ENCODE results near the gene NOC2L. TPM values are rescaled to one million over a fixed set of nuclear protein-coding genes. Genes with fewer than 3 reads are reported as not detected.

The NOC2L gene
- total RNA-seq, 2 donors from 2014 or later, result 83.5 to 97.3 TPM

DNA sequence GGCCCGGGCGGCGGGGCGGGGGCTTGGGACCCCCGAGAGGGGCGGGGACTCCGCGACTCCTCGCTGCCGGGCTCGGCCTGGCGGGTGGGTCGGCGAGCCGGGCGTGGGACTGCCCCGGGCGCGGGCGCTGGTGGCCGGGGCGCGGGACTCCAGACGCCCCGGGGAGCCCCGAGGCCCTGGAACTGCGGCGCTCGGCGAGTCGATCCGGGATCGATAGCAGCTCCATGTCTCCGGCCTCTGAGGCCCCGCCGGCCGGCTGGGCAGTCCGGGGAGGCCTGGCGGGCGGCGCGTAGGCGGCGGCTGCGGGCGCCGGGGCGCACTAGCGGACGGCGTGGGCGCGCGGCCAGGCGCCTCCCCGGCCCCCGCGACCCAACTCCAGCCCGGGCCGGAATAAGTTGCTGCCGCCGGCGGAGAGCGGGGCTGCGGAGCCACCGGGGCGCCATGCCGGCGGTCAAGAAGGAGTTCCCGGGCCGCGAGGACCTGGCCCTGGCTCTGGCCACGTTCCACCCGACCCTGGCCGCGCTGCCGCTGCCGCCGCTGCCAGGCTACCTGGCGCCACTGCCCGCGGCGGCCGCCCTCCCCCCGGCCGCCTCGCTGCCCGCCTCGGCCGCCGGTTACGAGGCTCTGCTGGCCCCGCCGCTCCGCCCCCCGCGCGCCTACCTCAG lies 34.9 kb downstream of the NOC2L start:
- no peak overlapping the region for H3K9ac ChIP-seq (ENCODE audit: extremely low read depth, low read length, poor library complexity, severe bottlenecking)
- Mint-ChIP-seq H3K36me3 (ENCODE audit: low read depth) (peaks cover 29% of the 10 kb centered on the region), H3K4me3 (peak overlapping the region; percentile 71), H3K9me3 (no peaks in the 10 kb centered on the region), H3K4me1 (peaks cover 19% of the 10 kb centered on the region), H3K27ac (no peak overlapping the region), H3K27me3 (ENCODE audit: insufficient read depth) (peaks cover 83% of the 10 kb centered on the region)
- WGBS, 2 experiments (ENCODE audit: insufficient coverage in 1 of 2, insufficient read length in 1 of 2), result 0 to 1% methylated on average over 35 to 98 of the region's 98 CpGs
- no peak for DNase-seq
- H3K27me3 ChIP-seq (ENCODE audit: control insufficient read depth, insufficient read depth, low read length, poor library complexity, severe bottlenecking), result peaks cover 89% of the 10 kb centered on the region
- peaks cover 6% of the 10 kb centered on the region for H3K4me1 ChIP-seq (ENCODE audit: control insufficient read depth, insufficient read depth, low read length)
- H3K27ac ChIP-seq (ENCODE audit: low read depth, low read length), result no peak overlapping the region
- no peaks in the 10 kb centered on the region for H3K9me3 ChIP-seq (ENCODE audit: control insufficient read depth, low read length)
- TF ChIP-seq, protein P1, sequence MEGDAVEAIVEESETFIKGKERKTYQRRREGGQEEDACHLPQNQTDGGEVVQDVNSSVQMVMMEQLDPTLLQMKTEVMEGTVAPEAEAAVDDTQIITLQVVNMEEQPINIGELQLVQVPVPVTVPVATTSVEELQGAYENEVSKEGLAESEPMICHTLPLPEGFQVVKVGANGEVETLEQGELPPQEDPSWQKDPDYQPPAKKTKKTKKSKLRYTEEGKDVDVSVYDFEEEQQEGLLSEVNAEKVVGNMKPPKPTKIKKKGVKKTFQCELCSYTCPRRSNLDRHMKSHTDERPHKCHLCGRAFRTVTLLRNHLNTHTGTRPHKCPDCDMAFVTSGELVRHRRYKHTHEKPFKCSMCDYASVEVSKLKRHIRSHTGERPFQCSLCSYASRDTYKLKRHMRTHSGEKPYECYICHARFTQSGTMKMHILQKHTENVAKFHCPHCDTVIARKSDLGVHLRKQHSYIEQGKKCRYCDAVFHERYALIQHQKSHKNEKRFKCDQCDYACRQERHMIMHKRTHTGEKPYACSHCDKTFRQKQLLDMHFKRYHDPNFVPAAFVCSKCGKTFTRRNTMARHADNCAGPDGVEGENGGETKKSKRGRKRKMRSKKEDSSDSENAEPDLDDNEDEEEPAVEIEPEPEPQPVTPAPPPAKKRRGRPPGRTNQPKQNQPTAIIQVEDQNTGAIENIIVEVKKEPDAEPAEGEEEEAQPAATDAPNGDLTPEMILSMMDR (conservative IDR thresholded peaks at IDR 0.05), result no peak
- no peaks in the 10 kb centered on the region for H3K36me3 ChIP-seq (ENCODE audit: control insufficient read depth, insufficient read depth, low read length)
- H3K4me3 ChIP-seq (ENCODE audit: low read length), result peak overlapping the region; percentile 66

DNA sequence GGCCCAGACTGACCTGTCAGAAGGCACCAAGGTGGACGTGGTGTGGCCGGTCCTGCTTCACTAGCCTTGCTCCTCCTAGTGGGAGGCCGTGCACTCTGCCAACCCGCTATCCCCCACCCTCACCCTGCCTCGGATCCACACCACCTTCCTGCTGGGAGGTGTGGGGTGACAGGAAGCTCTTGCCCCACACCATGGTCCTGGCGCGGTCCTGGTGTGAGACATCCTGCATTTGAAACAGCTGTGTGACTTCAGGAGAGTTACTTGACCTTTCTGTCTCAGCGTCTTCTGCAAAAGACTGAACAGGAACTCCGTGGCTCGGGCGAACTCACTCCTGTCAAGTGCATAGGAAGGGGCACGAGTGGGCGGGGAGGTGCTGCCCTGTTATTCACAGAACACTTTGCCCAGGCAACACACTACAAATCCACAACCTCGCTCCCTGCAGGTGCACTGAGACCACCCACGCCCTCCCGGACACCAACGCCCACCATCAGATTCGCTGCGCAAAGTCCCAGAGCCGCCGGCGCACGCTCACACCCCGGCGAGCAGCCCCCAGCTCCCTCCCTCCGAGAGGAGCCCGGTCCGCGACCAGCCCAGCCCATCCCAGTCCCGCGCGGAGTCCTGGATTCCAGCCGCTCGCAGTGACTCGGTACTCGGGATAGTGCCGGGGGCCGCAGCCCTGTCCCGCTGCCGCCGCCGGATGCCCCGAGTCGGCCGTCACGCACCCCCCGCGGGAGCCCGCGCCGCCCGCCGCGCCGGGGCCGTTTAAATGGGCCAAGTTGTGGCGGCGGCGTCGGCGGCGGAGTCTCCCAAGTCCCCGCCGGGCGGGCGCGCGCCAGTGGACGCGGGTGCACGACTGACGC lies 35.7 kb downstream of the NOC2L start, which contains the start of gene SAMD11:
Gene SAMD11 (plus strand): TSS at position 793 of the 860 bp plus-strand sequence. CDS start 509 bp downstream, outside the sequence.
- peaks cover 25% of the 10 kb centered on the region for H3K36me3 Mint-ChIP-seq (ENCODE audit: low read depth)
- Histone ChIP-seq H3K27ac (ENCODE audit: low read depth, low read length) (no peak within 1 kb of the TSS), H3K27me3 (ENCODE audit: control insufficient read depth, insufficient read depth, low read length, poor library complexity, severe bottlenecking) (peaks cover 84% of the 10 kb centered on the region), H3K4me3 (ENCODE audit: low read length) (peak within 1 kb of the TSS; percentile 67), H3K9me3 (ENCODE audit: control insufficient read depth, low read length) (no peaks in the 10 kb centered on the region), H3K4me1 (ENCODE audit: control insufficient read depth, insufficient read depth, low read length) (peaks cover 6% of the 10 kb centered on the region), H3K36me3 (ENCODE audit: control insufficient read depth, insufficient read depth, low read length) (no peaks in the 10 kb centered on the region), H3K9ac (ENCODE audit: extremely low read depth, low read length, poor library complexity, severe bottlenecking) (no peak within 1 kb of the TSS)
- peaks cover 82% of the 10 kb centered on the region for H3K27me3 Mint-ChIP-seq (ENCODE audit: insufficient read depth)
- peak within 1 kb of the TSS; percentile 71 for H3K4me3 Mint-ChIP-seq
- peaks cover 21% of the 10 kb centered on the region for H3K4me1 Mint-ChIP-seq
- no peak within 1 kb of the TSS for H3K27ac Mint-ChIP-seq
- TF ChIP-seq, protein P1 (conservative IDR thresholded peaks at IDR 0.05), result peak; percentile 47
- 5 to 7% methylated on average over 34 to 72 of the region's 72 CpGs for WGBS, 2 experiments (ENCODE audit: insufficient coverage in 1 of 2, insufficient read length in 1 of 2)
- H3K9me3 Mint-ChIP-seq, result no peaks in the 10 kb centered on the region
- DNase-seq, result peak; percentile 91

DNA sequence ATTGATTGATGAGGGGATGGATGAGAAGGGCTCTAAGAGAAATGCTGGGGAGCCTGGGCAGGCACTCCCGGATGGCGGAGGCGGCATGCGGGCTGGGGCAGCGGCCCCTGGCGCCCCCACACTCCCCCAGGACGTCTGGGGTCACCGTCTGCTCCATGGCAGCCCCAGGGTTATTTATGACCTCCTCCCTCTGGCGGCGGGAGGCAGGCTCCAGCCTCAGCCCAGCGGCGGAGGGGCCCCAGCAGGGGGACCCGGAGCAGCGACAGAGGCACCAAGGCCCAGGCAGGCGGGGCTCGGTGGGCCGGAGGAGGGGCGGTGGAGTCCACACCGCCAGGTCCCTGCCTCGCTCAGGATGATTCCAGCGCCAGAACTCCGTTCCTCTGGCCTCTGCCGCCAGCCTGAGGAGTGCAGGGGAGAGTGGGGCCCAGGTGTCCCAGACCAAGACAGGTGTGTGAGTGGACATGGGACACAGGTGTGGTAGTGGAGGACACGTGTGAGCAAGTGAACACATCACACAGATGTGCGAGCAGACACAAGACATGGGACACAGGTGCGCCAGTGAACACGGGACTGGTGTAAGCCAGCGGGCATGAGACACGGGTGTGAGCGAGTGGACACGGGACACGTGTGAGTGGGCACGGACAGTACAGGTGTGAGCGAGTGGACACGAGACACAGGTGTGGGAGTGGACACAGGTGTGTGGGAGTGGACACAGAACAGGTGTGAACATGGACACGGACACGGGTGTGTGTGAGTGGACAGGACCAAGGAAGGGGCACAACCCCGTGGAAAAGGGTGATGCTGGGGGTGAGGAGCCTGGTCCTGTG lies 37.8 kb downstream of the NOC2L start:
- Histone ChIP-seq H3K36me3 (ENCODE audit: control insufficient read depth, insufficient read depth, low read length) (no peaks in the 10 kb centered on the region), H3K27ac (ENCODE audit: low read depth, low read length) (no peak overlapping the region), H3K4me1 (ENCODE audit: control insufficient read depth, insufficient read depth, low read length) (peaks cover 6% of the 10 kb centered on the region), H3K9me3 (ENCODE audit: control insufficient read depth, low read length) (no peaks in the 10 kb centered on the region), H3K4me3 (ENCODE audit: low read length) (no peak overlapping the region), H3K27me3 (ENCODE audit: control insufficient read depth, insufficient read depth, low read length, poor library complexity, severe bottlenecking) (peaks cover 80% of the 10 kb centered on the region), H3K9ac (ENCODE audit: extremely low read depth, low read length, poor library complexity, severe bottlenecking) (no peak overlapping the region)
- TF ChIP-seq, protein P1 (conservative IDR thresholded peaks at IDR 0.05), result peak; percentile 70
- peaks cover 16% of the 10 kb centered on the region for H3K4me1 Mint-ChIP-seq
- DNase-seq, result peak; percentile 92
- peaks cover 74% of the 10 kb centered on the region for H3K27me3 Mint-ChIP-seq (ENCODE audit: insufficient read depth)
- no peak overlapping the region for H3K27ac Mint-ChIP-seq
- no peaks in the 10 kb centered on the region for H3K9me3 Mint-ChIP-seq
- peak overlapping the region; percentile 10 for H3K4me3 Mint-ChIP-seq
- peaks cover 13% of the 10 kb centered on the region for H3K36me3 Mint-ChIP-seq (ENCODE audit: low read depth)
- 35 to 64% methylated on average over 21 to 38 of the region's 38 CpGs for WGBS, 2 experiments (ENCODE audit: insufficient coverage in 1 of 2, insufficient read length in 1 of 2)
